ENCODE results near the gene MMP21. TPM values are rescaled to one million over a fixed set of nuclear protein-coding genes. Genes with fewer than 3 reads are reported as not detected.

MMP21 gene
- total RNA-seq, 2 donors from 2014 or later, result 0.14 TPM; not detected in 1

GRCh38 chr10:125802131-125802530, 26.5 kb upstream of the MMP21 start:
- ATAC-seq (no peak), DNase-seq (ENCODE audit: low spot score) (no peak)
- Mint-ChIP-seq H3K4me3 (no peak overlapping the region), H3K27ac (no peak overlapping the region), H3K36me3 (peaks cover 1% of the 10 kb centered on the region), H3K4me1 (ENCODE audit: low read depth in 2 of 2) (peaks cover 0 to under 1% of the 10 kb centered on the region in 2 donors), H3K9me3 (no peaks in the 10 kb centered on the region), H3K27me3 (no peaks in the 10 kb centered on the region)

GRCh38 chr10:125801574-125801973, 26.0 kb upstream of the MMP21 start:
- no peak for ATAC-seq
- no peak for DNase-seq (ENCODE audit: low spot score)
- Mint-ChIP-seq H3K27ac (no peak overlapping the region), H3K36me3 (no peaks in the 10 kb centered on the region), H3K9me3 (no peaks in the 10 kb centered on the region), H3K4me3 (no peak overlapping the region), H3K4me1 (ENCODE audit: low read depth in 2 of 2) (no peaks in the 10 kb centered on the region), H3K27me3 (no peaks in the 10 kb centered on the region)

DNA sequence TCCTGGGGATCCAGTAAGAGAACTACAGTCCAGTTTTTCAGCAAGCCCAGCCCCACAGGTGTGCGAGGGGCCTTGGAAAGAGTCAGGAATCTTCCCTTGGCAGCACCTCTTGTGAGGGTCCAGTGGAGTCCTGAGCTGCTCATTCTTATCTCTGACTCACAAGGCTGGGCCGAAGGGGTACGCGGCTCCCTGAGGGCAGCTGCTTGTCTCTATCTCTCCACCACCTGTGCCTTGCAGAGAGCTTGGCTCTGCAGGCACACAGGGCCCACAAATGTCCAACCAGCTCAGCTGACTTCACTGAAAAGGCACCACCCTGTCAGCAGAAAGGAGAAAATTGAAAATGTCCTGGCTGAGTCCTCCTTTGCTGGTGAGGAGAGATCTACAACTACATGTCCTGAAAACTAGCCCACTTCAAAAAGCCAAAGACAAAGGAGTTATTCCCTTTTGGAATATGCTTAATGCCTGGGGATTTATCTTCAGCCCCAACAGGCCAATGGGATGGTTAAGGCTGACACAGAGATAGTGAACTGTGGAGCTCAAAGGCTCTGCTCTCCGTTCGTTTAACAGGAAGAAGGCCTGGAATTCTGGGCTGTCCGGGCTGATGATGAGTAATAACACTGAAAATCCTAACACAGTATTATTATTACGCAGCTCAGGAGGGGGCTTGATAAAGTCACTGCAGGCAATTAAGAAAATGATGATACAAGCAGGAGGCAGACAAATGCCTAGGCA, 24.0 kb upstream of the MMP21 start:
- Mint-ChIP-seq H3K27me3 (no peaks in the 10 kb centered on the region), H3K4me1 (ENCODE audit: low read depth in 2 of 2) (no peaks in the 10 kb centered on the region), H3K36me3 (no peaks in the 10 kb centered on the region), H3K4me3 (no peak overlapping the region), H3K9me3 (no peaks in the 10 kb centered on the region), H3K27ac (no peak overlapping the region)
- ATAC-seq (no peak), DNase-seq (ENCODE audit: low spot score) (no peak)

GRCh38 chr10:125797994-125798662, 22.5 kb upstream of the MMP21 start:
- H3K27ac Mint-ChIP-seq, result no peak overlapping the region

GRCh38 chr10:125797424-125797823, 21.8 kb upstream of the MMP21 start:
- no peaks in the 10 kb centered on the region for H3K27me3 Mint-ChIP-seq
- no peaks in the 10 kb centered on the region for H3K9me3 Mint-ChIP-seq
- H3K4me1 Mint-ChIP-seq (ENCODE audit: low read depth in 2 of 2), result peaks cover 5 to 7% of the 10 kb centered on the region in 2 donors
- ATAC-seq (no peak), DNase-seq (ENCODE audit: low spot score) (no peak)
- no peak overlapping the region for H3K27ac Mint-ChIP-seq
- peaks cover 6% of the 10 kb centered on the region for H3K36me3 Mint-ChIP-seq
- H3K4me3 Mint-ChIP-seq, result no peak overlapping the region

More at GRCh38 chr10:125797994-125798662, 22.5 kb upstream of the MMP21 start:
- peaks cover 6% of the 10 kb centered on the region for H3K36me3 Mint-ChIP-seq
- no peaks in the 10 kb centered on the region for H3K9me3 Mint-ChIP-seq
- ATAC-seq, result no peak
- DNase-seq (ENCODE audit: low spot score), result no peak
- H3K4me3 Mint-ChIP-seq, result no peak overlapping the region
- peaks cover 0 to 2% of the 10 kb centered on the region in 2 donors for H3K4me1 Mint-ChIP-seq (ENCODE audit: low read depth in 2 of 2)
- no peaks in the 10 kb centered on the region for H3K27me3 Mint-ChIP-seq

DNA sequence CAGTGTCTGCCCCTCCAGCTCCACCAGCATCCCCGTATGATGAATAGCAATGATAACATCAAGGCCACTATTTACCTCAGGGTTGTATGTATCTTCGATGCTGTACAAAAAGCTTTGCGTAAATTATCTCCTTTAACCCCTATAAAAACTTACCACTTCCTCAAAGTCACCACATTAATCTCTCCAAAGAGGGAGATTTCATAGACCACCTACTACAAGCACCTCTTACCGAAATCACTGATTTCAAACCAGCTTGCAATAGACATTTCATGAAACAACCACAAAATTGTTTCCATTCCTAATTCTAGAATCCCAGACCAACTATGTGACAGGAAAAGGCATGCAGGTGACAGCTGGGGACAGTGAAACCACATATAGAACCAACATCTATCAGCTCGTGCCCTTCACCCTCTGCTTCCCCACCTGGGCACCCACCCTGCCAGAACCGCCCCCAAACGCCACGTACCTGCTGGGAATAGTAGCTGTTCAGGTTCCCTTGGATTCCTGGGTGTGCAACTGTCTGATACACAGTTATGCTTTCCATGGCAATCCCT, 20.1 kb upstream of the MMP21 start:
- H3K27ac Mint-ChIP-seq, result no peak overlapping the region
- H3K36me3 Mint-ChIP-seq, result peaks cover 6% of the 10 kb centered on the region

DNA sequence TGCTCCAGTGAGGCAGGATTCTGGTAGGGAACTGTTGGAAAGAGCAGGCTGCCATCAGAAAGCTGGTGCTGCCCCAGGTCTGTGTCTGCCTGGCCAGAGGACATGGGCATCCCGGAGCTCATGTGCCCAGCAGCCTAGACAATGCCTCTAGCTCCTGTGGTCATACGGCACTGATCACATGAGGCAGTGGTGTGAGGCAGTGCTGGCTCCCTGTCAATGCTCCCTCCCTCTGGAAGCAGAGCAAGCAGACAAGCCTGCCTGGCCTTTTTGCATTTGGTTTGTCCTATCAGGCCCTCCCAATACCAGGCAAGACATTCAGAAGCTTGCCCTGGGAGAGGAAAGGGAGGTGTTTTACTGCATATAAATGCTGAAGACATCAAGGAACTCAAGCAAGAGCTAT, 19.5 kb upstream of the MMP21 start:
- Mint-ChIP-seq H3K27ac (no peak overlapping the region), H3K9me3 (no peaks in the 10 kb centered on the region), H3K4me1 (ENCODE audit: low read depth in 2 of 2) (peaks cover 8 to 14% of the 10 kb centered on the region in 2 donors), H3K36me3 (peaks cover 6% of the 10 kb centered on the region), H3K27me3 (no peaks in the 10 kb centered on the region), H3K4me3 (no peak overlapping the region)
- ATAC-seq, result no peak
- no peak for DNase-seq (ENCODE audit: low spot score)

More for the DNA sequence above, 20.1 kb upstream of the MMP21 start:
- H3K27me3 Mint-ChIP-seq, result no peaks in the 10 kb centered on the region
- H3K9me3 Mint-ChIP-seq, result no peaks in the 10 kb centered on the region
- peaks cover 8 to 14% of the 10 kb centered on the region in 2 donors for H3K4me1 Mint-ChIP-seq (ENCODE audit: low read depth in 2 of 2)
- no peak overlapping the region for H3K4me3 Mint-ChIP-seq
- ATAC-seq (no peak), DNase-seq (ENCODE audit: low spot score) (no peak)

GRCh38 chr10:125792342-125793300, 17.0 kb upstream of the MMP21 start:
- DNase-seq (ENCODE audit: low spot score) (no peak), ATAC-seq (peak; percentile 41 to 48)
- no peak overlapping the region for H3K4me3 Mint-ChIP-seq
- no peaks in the 10 kb centered on the region for H3K9me3 Mint-ChIP-seq
- peaks cover 13 to 21% of the 10 kb centered on the region in 2 donors for H3K4me1 Mint-ChIP-seq (ENCODE audit: low read depth in 2 of 2)
- H3K27ac Mint-ChIP-seq, result peak overlapping the region in 1 of 2 donors; percentile 76
- no peaks in the 10 kb centered on the region for H3K27me3 Mint-ChIP-seq
- peaks cover 6% of the 10 kb centered on the region for H3K36me3 Mint-ChIP-seq

DNA sequence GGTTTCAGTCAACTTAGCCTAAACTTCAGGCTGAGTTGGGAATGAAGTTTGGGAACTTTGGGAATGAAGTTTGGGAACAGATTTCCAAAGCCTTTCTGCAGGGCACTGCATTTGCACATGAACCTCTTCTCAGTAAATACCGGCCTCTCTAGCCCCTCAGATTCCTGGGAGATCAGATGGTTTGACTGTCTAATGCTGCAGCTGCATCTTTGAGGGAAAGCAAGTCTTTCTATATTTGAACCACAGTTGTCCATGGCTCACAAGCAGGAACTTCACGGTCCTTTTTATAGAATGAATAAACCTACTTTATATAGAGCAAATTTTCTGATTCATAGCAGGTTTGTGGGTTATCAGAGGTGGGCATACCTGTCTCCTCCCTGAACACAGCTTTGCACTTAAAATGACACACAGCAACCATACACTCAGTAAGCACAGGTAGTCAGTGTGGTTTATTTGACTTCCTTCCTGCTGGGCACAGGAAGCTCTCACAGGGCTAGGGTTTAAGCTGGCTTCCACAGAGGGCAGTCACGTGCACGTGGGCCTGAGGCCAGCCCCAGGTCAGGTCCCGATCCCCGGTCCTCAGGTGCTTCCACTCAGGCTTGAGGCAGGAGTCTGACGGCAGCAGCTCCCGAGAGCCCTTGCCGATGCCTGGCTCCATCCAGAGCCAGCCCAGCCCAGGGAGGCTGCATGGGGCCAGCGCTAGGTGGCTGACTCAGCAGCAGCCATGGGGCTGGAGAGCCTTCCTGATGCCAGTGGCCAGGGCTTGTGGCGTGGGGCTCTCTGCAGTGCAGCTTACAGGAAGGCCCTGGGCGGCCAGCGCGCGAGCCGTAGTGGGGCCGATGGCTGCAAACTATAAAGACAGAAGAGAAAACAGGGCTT, 12.8 kb upstream of the MMP21 start:
- Mint-ChIP-seq H3K27me3 (no peaks in the 10 kb centered on the region), H3K36me3 (no peaks in the 10 kb centered on the region), H3K27ac (peak overlapping the region in 1 of 2 donors; percentile 43), H3K4me1 (ENCODE audit: low read depth in 2 of 2) (peaks cover 13 to 22% of the 10 kb centered on the region in 2 donors), H3K4me3 (no peak overlapping the region), H3K9me3 (no peaks in the 10 kb centered on the region)
- ATAC-seq, result peak; percentile 20 to 46
- no peak for DNase-seq (ENCODE audit: low spot score)

DNA sequence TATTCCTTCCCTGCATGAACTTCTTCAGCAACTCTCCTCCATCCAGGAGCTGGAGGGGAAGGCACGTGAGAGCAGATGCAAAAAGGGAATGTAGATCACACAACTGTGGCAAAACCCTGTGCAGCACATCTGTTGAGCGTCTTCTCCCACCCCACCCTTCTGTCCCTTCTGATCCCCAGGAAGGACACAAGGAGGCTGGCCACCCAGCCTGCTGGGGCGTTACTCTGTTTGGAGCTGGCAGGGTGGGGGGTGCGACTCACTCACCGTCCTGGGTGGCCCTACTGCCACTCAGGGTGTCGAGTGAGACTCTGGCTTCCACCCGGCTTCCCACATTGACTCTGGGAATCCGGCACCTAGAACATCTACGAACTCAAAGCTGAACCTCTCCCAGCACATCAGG, 10.2 kb upstream of the MMP21 start:
- ATAC-seq, result no peak
- DNase-seq (ENCODE audit: low spot score), result no peak
- Mint-ChIP-seq H3K27ac (no peak overlapping the region), H3K36me3 (no peaks in the 10 kb centered on the region), H3K4me1 (ENCODE audit: low read depth in 2 of 2) (peaks cover 5 to 10% of the 10 kb centered on the region in 2 donors), H3K4me3 (no peak overlapping the region), H3K27me3 (no peaks in the 10 kb centered on the region), H3K9me3 (no peaks in the 10 kb centered on the region)

DNA sequence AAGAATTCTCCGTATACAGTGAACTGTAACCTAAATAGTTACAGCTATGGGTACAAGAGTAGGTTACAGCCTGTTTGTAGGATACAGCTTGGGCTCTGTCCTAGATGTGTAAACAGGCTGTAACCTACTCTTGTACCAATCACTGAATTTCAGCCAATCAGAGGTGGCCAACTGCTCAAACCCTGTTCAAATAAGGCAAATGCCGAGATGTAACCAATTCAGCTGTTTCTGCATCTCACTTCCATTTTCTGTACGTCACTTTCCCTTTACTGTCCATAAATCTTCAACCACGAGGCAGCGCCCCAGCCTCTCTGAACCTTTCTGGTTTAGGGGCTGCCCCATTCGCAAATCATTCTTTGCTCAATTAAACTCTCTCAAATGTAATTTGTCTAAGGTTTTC, 8.3 kb upstream of the MMP21 start:
- peaks cover 5 to 10% of the 10 kb centered on the region in 2 donors for H3K4me1 Mint-ChIP-seq (ENCODE audit: low read depth in 2 of 2)
- no peaks in the 10 kb centered on the region for H3K9me3 Mint-ChIP-seq
- H3K27ac Mint-ChIP-seq, result no peak overlapping the region
- ATAC-seq, result no peak
- no peaks in the 10 kb centered on the region for H3K36me3 Mint-ChIP-seq
- H3K4me3 Mint-ChIP-seq, result no peak overlapping the region
- no peak for DNase-seq (ENCODE audit: low spot score)
- no peaks in the 10 kb centered on the region for H3K27me3 Mint-ChIP-seq

- Mint-ChIP-seq H3K27me3 (no peaks in the 10 kb centered on the region), H3K9me3 (no peaks in the 10 kb centered on the region), H3K27ac (no peak overlapping the region), H3K4me3 (no peak overlapping the region), H3K4me1 (ENCODE audit: low read depth in 2 of 2) (peaks cover 0 to 6% of the 10 kb centered on the region in 2 donors), H3K36me3 (no peaks in the 10 kb centered on the region)
- no peak for ATAC-seq
- no peak for DNase-seq (ENCODE audit: low spot score)
Measured at GRCh38 chr10:125783408-125783807, 7.8 kb upstream of the MMP21 start.

GRCh38 chr10:125782616-125783015, 7.0 kb upstream of the MMP21 start:
- no peaks in the 10 kb centered on the region for H3K9me3 Mint-ChIP-seq
- H3K36me3 Mint-ChIP-seq, result no peaks in the 10 kb centered on the region
- H3K4me3 Mint-ChIP-seq, result no peak overlapping the region
- ATAC-seq (no peak), DNase-seq (ENCODE audit: low spot score) (no peak)
- peaks cover 0 to 8% of the 10 kb centered on the region in 2 donors for H3K27me3 Mint-ChIP-seq
- no peak overlapping the region for H3K27ac Mint-ChIP-seq
- peaks cover 0 to 3% of the 10 kb centered on the region in 2 donors for H3K4me1 Mint-ChIP-seq (ENCODE audit: low read depth in 2 of 2)
